ENCODE data around the gene ABHD10.

GRCh38 chr3:111936967-111937366 lies 41.9 kb upstream of the ABHD10 start:
- TF ChIP-seq POLR2A (IDR thresholded peaks at IDR 0.05) (no peak), CTCF (IDR thresholded peaks at IDR 0.05) (no peak)

Data from lower leg skin (tissue), 3 donors.